Measurements from ENCODE around the gene TREM1. TPM values are rescaled to one million over a fixed set of nuclear protein-coding genes. Genes with fewer than 3 reads are reported as not detected.
A peak's percentile ranks its signal among the peaks of the same experiment; 100 is the strongest.

Gene TREM1
- total and polyA plus RNA-seq, 7 donors = 0.36 to 6.0 (median 1.8) TPM

GRCh38 chr6:41280381-41281057 is 6.0 kb downstream of the TREM1 start:
- intact Hi-C loops (cut with DNase I) = no loop called here
- DNase-seq = no peak
- WGBS, 2 donors = 29 to 70% methylated on average over 1 of the region's 1 CpG

GRCh38 chr6:41278699-41279405 is 7.6 kb downstream of the TREM1 start:
- intact Hi-C loops (cut with DNase I) = no loop called here
- 32 to 43% methylated on average over 10 of the region's 10 CpGs for WGBS, 2 donors
- TF ChIP-seq EP300 (IDR thresholded peaks at IDR 0.05) (no peak), POLR2AphosphoS5 (IDR thresholded peaks at IDR 0.05) (peak in 1 of 4 donors; percentile 34), POLR2A (IDR thresholded peaks at IDR 0.05) (no peak)
- TF ChIP-seq, protein P1, sequence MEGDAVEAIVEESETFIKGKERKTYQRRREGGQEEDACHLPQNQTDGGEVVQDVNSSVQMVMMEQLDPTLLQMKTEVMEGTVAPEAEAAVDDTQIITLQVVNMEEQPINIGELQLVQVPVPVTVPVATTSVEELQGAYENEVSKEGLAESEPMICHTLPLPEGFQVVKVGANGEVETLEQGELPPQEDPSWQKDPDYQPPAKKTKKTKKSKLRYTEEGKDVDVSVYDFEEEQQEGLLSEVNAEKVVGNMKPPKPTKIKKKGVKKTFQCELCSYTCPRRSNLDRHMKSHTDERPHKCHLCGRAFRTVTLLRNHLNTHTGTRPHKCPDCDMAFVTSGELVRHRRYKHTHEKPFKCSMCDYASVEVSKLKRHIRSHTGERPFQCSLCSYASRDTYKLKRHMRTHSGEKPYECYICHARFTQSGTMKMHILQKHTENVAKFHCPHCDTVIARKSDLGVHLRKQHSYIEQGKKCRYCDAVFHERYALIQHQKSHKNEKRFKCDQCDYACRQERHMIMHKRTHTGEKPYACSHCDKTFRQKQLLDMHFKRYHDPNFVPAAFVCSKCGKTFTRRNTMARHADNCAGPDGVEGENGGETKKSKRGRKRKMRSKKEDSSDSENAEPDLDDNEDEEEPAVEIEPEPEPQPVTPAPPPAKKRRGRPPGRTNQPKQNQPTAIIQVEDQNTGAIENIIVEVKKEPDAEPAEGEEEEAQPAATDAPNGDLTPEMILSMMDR (IDR thresholded peaks at IDR 0.05) = peak in 1 of 4 experiments; percentile 14
- Histone ChIP-seq H3K4me3 (no peak overlapping the region), H3K9me3 (no peaks in the 10 kb centered on the region), H3K27me3 (peaks cover 0 to 3% (median 0%) of the 10 kb centered on the region in 3 donors), H3K4me1 (no peaks in the 10 kb centered on the region), H3K36me3 (no peaks in the 10 kb centered on the region), H3K27ac (no peak overlapping the region)
- no peak for DNase-seq

More at GRCh38 chr6:41280381-41281057, 6.0 kb downstream of the TREM1 start:
- no peaks in the 10 kb centered on the region for H3K4me1 ChIP-seq
- H3K27ac ChIP-seq = no peak overlapping the region
- no peaks in the 10 kb centered on the region for H3K36me3 ChIP-seq
- TF ChIP-seq POLR2AphosphoS5 (IDR thresholded peaks at IDR 0.05) (no peak), POLR2A (IDR thresholded peaks at IDR 0.05) (no peak)
- TF ChIP-seq, protein P1 (IDR thresholded peaks at IDR 0.05) = no peak
- no peaks in the 10 kb centered on the region for H3K9me3 ChIP-seq
- H3K27me3 ChIP-seq = peaks cover 0 to 3% (median 0%) of the 10 kb centered on the region in 3 donors
- no peak overlapping the region for H3K4me3 ChIP-seq

DNA sequence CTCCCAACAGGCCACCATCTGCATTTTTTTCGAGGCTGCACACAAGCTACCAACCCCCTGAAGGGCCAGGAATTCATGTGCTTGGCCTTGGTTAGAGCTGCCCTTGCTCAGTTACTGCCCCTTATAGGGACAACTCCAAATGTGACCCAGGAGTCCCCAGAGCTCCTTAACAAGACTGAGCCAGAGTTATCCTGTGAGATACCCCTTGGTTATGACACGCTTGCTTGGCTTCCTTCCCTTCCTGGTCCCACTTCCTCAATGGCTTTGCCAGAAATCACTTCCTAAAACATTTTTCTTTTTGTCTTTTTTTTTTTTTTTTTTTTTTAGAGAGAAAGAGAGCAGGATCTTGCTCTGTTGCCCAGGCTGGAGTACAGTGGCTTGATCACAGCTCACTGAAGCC is 8.9 kb downstream of the TREM1 start:
- Histone ChIP-seq H3K36me3 (no peaks in the 10 kb centered on the region), H3K4me1 (no peaks in the 10 kb centered on the region), H3K27me3 (peaks cover 0 to 3% (median 0%) of the 10 kb centered on the region in 3 donors), H3K4me3 (no peak overlapping the region), H3K9me3 (no peaks in the 10 kb centered on the region), H3K27ac (no peak overlapping the region)
- WGBS, 2 donors = 80 to 84% methylated on average over 2 of the region's 2 CpGs
- intact Hi-C loops (cut with DNase I) = no loop called here
- DNase-seq = no peak
- TF ChIP-seq POLR2A (IDR thresholded peaks at IDR 0.05) = no peak
- no peak for TF ChIP-seq EP300 (IDR thresholded peaks at IDR 0.05)

DNA sequence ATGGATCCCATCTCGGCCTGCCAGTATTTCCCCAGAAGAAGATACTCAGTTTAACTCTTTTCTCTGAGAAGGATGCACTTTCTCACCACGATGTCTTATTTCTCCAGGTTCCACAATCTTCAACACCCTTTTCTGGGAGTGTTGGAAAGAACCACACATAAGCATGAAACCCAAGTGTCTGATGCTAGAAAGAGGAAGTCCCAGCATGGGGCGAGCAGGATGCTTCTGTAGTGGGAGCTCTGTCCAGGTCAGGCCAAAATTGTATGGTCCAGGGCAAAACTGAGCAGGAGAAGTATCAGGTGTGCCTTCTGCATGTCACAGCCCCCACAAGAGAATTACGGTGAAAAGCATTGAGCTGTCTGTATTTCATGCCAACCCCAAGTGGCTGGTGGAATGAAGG is 11.0 kb downstream of the TREM1 start:
- H3K4me3 ChIP-seq = no peak overlapping the region
- no peak overlapping the region for H3K27ac ChIP-seq
- intact Hi-C loops (cut with DNase I) = no loop called here
- 79 to 83% methylated on average over 4 of the region's 4 CpGs for WGBS, 2 donors
- H3K36me3 ChIP-seq = no peaks in the 10 kb centered on the region
- H3K4me1 ChIP-seq = no peaks in the 10 kb centered on the region
- H3K9me3 ChIP-seq = no peaks in the 10 kb centered on the region
- no peak for DNase-seq
- H3K27me3 ChIP-seq = peaks cover 0 to 3% (median 0%) of the 10 kb centered on the region in 3 donors
- no peak for TF ChIP-seq POLR2A (IDR thresholded peaks at IDR 0.05)
- TF ChIP-seq EP300 (IDR thresholded peaks at IDR 0.05) = no peak
- TF ChIP-seq, protein P1 (IDR thresholded peaks at IDR 0.05) = no peak
- TF ChIP-seq POLR2AphosphoS5 (IDR thresholded peaks at IDR 0.05) = no peak

DNA sequence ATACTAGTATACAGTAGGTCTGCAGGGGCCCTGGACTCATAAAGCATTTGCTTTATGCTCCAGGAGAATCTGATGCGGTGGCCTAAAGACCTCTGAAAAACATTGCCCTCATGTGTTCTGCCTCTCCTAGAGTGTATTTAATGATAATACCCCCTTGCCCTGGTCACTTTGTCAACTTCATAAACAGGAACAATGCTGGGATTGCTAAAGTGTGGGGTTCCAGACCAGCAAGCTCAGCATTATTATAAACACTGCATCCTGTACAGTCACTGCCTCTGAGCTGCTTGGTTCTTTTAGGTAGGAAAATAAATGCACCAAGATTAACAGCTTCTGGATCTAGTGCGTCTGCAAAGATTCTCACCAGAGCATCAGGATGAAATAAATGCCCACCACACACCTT is 12.2 kb downstream of the TREM1 start:
- Histone ChIP-seq H3K27me3 (peaks cover 0 to 3% (median 0%) of the 10 kb centered on the region in 3 donors), H3K36me3 (no peaks in the 10 kb centered on the region), H3K4me1 (no peaks in the 10 kb centered on the region), H3K4me3 (no peak overlapping the region), H3K9me3 (no peaks in the 10 kb centered on the region), H3K27ac (no peak overlapping the region)
- TF ChIP-seq POLR2AphosphoS5 (IDR thresholded peaks at IDR 0.05) (no peak), POLR2A (IDR thresholded peaks at IDR 0.05) (no peak), EP300 (IDR thresholded peaks at IDR 0.05) (no peak)
- TF ChIP-seq, protein P1 (IDR thresholded peaks at IDR 0.05) = no peak
- intact Hi-C loops (cut with DNase I) = no loop called here
- no peak for DNase-seq
- 94 to 96% methylated on average over 2 of the region's 2 CpGs for WGBS, 2 donors

Data from sigmoid colon (tissue), 7 donors.